OCI-M2 (cell line): ENCODE data around the gene SLC13A2.

Source experiments
- DNase-seq: peaks from one replicate; lab custom pipeline; 2025; ENCODE audit not compliant: unreplicated experiment; lab: John Stamatoyannopoulos, UW

The SLC13A2 gene

GRCh38 chr17:28492352-28493310, 19.2 kb downstream of the SLC13A2 start:
- no peak for DNase-seq

GRCh38 chr17:28493460-28493859, 20.0 kb downstream of the SLC13A2 start:
- DNase-seq, result no peak

- no peak for DNase-seq
Observed at GRCh38 chr17:28494445-28495188, 21.2 kb downstream of the SLC13A2 start.

GRCh38 chr17:28495635-28496034, 22.2 kb downstream of the SLC13A2 start:
- DNase-seq, result no peak

GRCh38 chr17:28497931-28498330, 24.5 kb downstream of the SLC13A2 start:
- DNase-seq, result no peak

- DNase-seq, result no peak
Observed at GRCh38 chr17:28498652-28499363, 25.4 kb downstream of the SLC13A2 start.

- DNase-seq, result no peak
Observed at GRCh38 chr17:28499364-28499664, 25.9 kb downstream of the SLC13A2 start.

- DNase-seq, result no peak
Observed at GRCh38 chr17:28499684-28500357, 26.4 kb downstream of the SLC13A2 start.

GRCh38 chr17:28500712-28501379, 27.4 kb downstream of the SLC13A2 start:
- DNase-seq, result no peak

- no peak for DNase-seq
Observed at GRCh38 chr17:28501421-28502284, 28.2 kb downstream of the SLC13A2 start.

- DNase-seq, result no peak
Observed at GRCh38 chr17:28503420-28503819, 30.0 kb downstream of the SLC13A2 start.

- DNase-seq, result no peak
Observed at GRCh38 chr17:28505986-28506665, 32.7 kb downstream of the SLC13A2 start, which contains the start of gene FOXN1. Gene FOXN1, plus strand, starts transcription at chr17:28506348. Its CDS starts 17,622 bp downstream, at chr17:28523970.

- no peak for DNase-seq
Observed at GRCh38 chr17:28506763-28507487, 33.5 kb downstream of the SLC13A2 start.

GRCh38 chr17:28507567-28508203, 34.2 kb downstream of the SLC13A2 start:
- DNase-seq, result no peak

GRCh38 chr17:28508211-28508724, 34.8 kb downstream of the SLC13A2 start:
- DNase-seq, result no peak

- no peak for DNase-seq
Observed at GRCh38 chr17:28509789-28510188, 36.3 kb downstream of the SLC13A2 start.

GRCh38 chr17:28511858-28512461, 38.5 kb downstream of the SLC13A2 start:
- no peak for DNase-seq
